HCT116 (cell line): Measurements from ENCODE around the gene CD83. TPM values are rescaled to one million over a fixed set of nuclear protein-coding genes. Genes with fewer than 3 reads are reported as not detected.

Experiments used
- ATAC-seq: fragments of 200-7000 bp; cut with Tn5 transposase; 2 replicates; pipeline ENCODE4 v1.9.1; 2020; ENCODE audit warnings: mild to moderate bottlenecking, moderate library complexity
- BruUV-seq: library from RNA; stranded (reverse); fragments of 400-500 nt; replicated peaks from 2 replicates; lab custom pipeline; 2021; lab: Mats Ljungman, UMichigan
- CTCF ChIA-PET: fragments of 300-600 bp; sonication (Branson Sonifier 250); formaldehyde crosslinking; loops from one replicate; lab custom pipeline; 2021; ENCODE audit warnings: antibody characterized with exemption; lab: Charles Lee
- POLR2A ChIA-PET: fragments of 300-600, 350-600 bp; sonication (Branson Sonifier 250); formaldehyde crosslinking; loops from one replicate; lab custom pipeline; 2021; ENCODE audit warnings: antibody characterized with exemption; lab: Charles Lee
- RAD21 ChIA-PET, 2 experiments: fragments of 300-600 bp; sonication (Branson Sonifier 250); formaldehyde crosslinking; loops; one replicate each; lab custom pipeline; 2023; ENCODE audit warnings: low total read pairs in 2 of 2; ENCODE audit not compliant: uncharacterized antibody in 2 of 2, unreplicated experiment in 2 of 2, low non-redundant PET in 1 of 2; lab: Charles Lee
- DNase-seq: peaks from one replicate; pipeline ENCODE4 v3.0.0-alpha.2; 2010; ENCODE audit warnings: low read depth, low spot score
- H2AFZ ChIP-seq: fragments of 200-600 bp; shearing (Covaris generic), sonication (generic); 2 replicates; pipeline ENCODE4 v1.6.1; 2017; ENCODE audit warnings: low read depth, mixed run types, mixed read lengths, antibody characterized with exemption, low read length; ENCODE audit not compliant: poor library complexity, severe bottlenecking
- H3K27ac ChIP-seq: 2 replicates; pipeline ENCODE4 v1.5.1; 2012; ENCODE audit warnings: low read depth, low read length
- H3K27me3 ChIP-seq: fragments of 200-600 bp; sonication (generic); 2 replicates; pipeline ENCODE4 v1.6.1; 2016; ENCODE audit warnings: mixed run types, low read length, mixed read lengths; ENCODE audit not compliant: insufficient read depth
- H3K36me3 ChIP-seq, 2 experiments: fragments of 200-500 bp in 1 of 2; fragments of 200-600 bp in 1 of 2; sonication (Bioruptor generic) in 1 of 2; sonication (generic) in 1 of 2; 2 replicates each; pipeline versions ENCODE4 v1.5.1 to v1.6.1; 2014 to 2016; ENCODE audit warnings: low read length in 2 of 2, inconsistent platforms in 1 of 2, mixed read lengths in 1 of 2, mixed run types in 1 of 2; ENCODE audit not compliant: insufficient read depth in 2 of 2, control insufficient read depth in 1 of 2
- H3K4me1 ChIP-seq, 2 experiments: fragments of 200-600 bp in 1 of 2; sonication (generic) in 1 of 2; 2 replicates each; pipeline versions ENCODE4 v1.5.1 to v1.6.1; 2012 to 2017; ENCODE audit warnings: low read length in 2 of 2, inconsistent platforms in 1 of 2, mild to moderate bottlenecking in 1 of 2, mixed read lengths in 1 of 2, mixed run types in 1 of 2, moderate library complexity in 1 of 2; ENCODE audit not compliant: insufficient read depth in 2 of 2, control insufficient read depth in 1 of 2
- H3K4me2 ChIP-seq: fragments of 200-600 bp; sonication (generic); 2 replicates; pipeline ENCODE4 v1.6.1; 2017; ENCODE audit warnings: mixed run types, low read length, mixed read lengths
- H3K4me3 ChIP-seq, 2 experiments: fragments of 200-600 bp in 1 of 2; sonication (generic) in 1 of 2; replicated peaks in 1 of 2; 2 replicates each; pipeline ENCODE4 v1.5.1; 2011 to 2016; ENCODE audit warnings: low read length in 2 of 2, control low read depth in 1 of 2, low read depth in 1 of 2, mild to moderate bottlenecking in 1 of 2, mixed read lengths in 1 of 2, mixed run types in 1 of 2
- H3K79me2 ChIP-seq: fragments of 200-600 bp; sonication (generic); 2 replicates; pipeline ENCODE4 v1.6.1; 2017; ENCODE audit warnings: mild to moderate bottlenecking, mixed run types, low read length, moderate library complexity, mixed read lengths; ENCODE audit not compliant: insufficient read depth
- H3K9ac ChIP-seq: fragments of 200-600 bp; sonication (generic); 2 replicates; pipeline ENCODE4 v1.6.1; 2016; ENCODE audit warnings: low read length, mixed read lengths
- H3K9me2 ChIP-seq: fragments of 200-600 bp; sonication (generic), shearing (Covaris generic); 2 replicates; pipeline ENCODE4 v1.6.1; 2017; ENCODE audit warnings: mixed run types, mild to moderate bottlenecking, moderate library complexity; ENCODE audit not compliant: insufficient read depth
- H3K9me3 ChIP-seq, 2 experiments: fragments of 200-500 bp in 1 of 2; fragments of 200-600 bp in 1 of 2; sonication (Bioruptor generic) in 1 of 2; sonication (generic) in 1 of 2; 2 replicates each; pipeline ENCODE4 v1.6.1; 2014 to 2017; ENCODE audit warnings: low read length in 2 of 2, mixed read lengths in 2 of 2, inconsistent platforms in 1 of 2, low read depth in 1 of 2, mild to moderate bottlenecking in 1 of 2, mixed run types in 1 of 2, moderate library complexity in 1 of 2; ENCODE audit not compliant: control insufficient read depth in 1 of 2, insufficient read depth in 1 of 2
- H4K20me1 ChIP-seq: fragments of 200-600 bp; sonication (generic), shearing (Covaris generic); 2 replicates; pipeline ENCODE4 v1.6.1; 2017; ENCODE audit warnings: mixed run types, mild to moderate bottlenecking, moderate library complexity; ENCODE audit not compliant: insufficient read depth
- CBX3 ChIP-seq: IDR thresholded peaks from 2 replicates; pipeline ENCODE4 v1.6.1; 2012; ENCODE audit warnings: low read depth
- CEBPB ChIP-seq: IDR thresholded peaks from 2 replicates; pipeline ENCODE4 v1.6.1; 2012; ENCODE audit warnings: low read depth
- ELF1 ChIP-seq: IDR thresholded peaks from 2 replicates; pipeline ENCODE4 v1.6.1; 2012; ENCODE audit warnings: low read depth, borderline replicate concordance
- EZH2phosphoT487 ChIP-seq: fragments of 200-600 bp; IDR thresholded peaks from 2 replicates; pipeline ENCODE4 v1.6.1; 2018; ENCODE audit warnings: antibody characterized with exemption, borderline replicate concordance
- FOSL1 ChIP-seq: IDR thresholded peaks from 2 replicates; pipeline ENCODE4 v1.6.1; 2012; ENCODE audit warnings: low read depth
- MAX ChIP-seq: IDR thresholded peaks from 2 replicates; pipeline ENCODE4 v1.6.1; 2012
- POLR2A ChIP-seq: IDR thresholded peaks from 2 replicates; pipeline ENCODE4 v1.7.0; 2011; ENCODE audit warnings: borderline replicate concordance; ENCODE audit not compliant: insufficient read depth, insufficient read length; ENCODE audit errors: extremely low read depth
- RAD21 ChIP-seq: IDR thresholded peaks from 2 replicates; pipeline ENCODE4 v1.6.1; 2012; ENCODE audit warnings: low read depth, mild to moderate bottlenecking
- REST ChIP-seq: IDR thresholded peaks from 2 replicates; pipeline ENCODE4 v1.6.1; 2012; ENCODE audit warnings: low read depth
- SRF ChIP-seq: IDR thresholded peaks from 2 replicates; pipeline ENCODE4 v1.6.1; 2012; ENCODE audit warnings: low read depth
- ZFX ChIP-seq: fragments of 450-650 bp; IDR thresholded peaks from 2 replicates; pipeline ENCODE4 v1.6.1; 2017
- intact Hi-C: fragments of 100-400 bp; cut with micrococcal nuclease; formaldehyde crosslinking; loops from 2 replicates; pipeline ENCODE4 v1.10.0; 2022
- total RNA-seq: library from RNA; stranded (reverse); gene quantifications from one replicate; pipeline ENCODE4 v1.2.1, GENCODE V29; 2021; ENCODE audit not compliant: unreplicated experiment

Gene CD83
- total RNA-seq, 1 experiment from 2014 or later, result 6.0 TPM

GRCh38 chr6:14088600-14089192, 28.9 kb upstream of the CD83 start:
- Histone ChIP-seq H3K27ac (no peak overlapping the region), H3K27me3 (no peaks in the 10 kb centered on the region), H2AFZ (no peak overlapping the region), H3K9me3 (no peaks in the 10 kb centered on the region), H3K9me2 (no peaks in the 10 kb centered on the region), H3K9ac (no peak overlapping the region), H3K4me1 (no peaks in the 10 kb centered on the region), H3K79me2 (no peaks in the 10 kb centered on the region), H4K20me1 (no peaks in the 10 kb centered on the region), H3K36me3 (no peaks in the 10 kb centered on the region), H3K4me3 (no peak overlapping the region), H3K4me2 (no peak overlapping the region)
- intact Hi-C loops, result no loop called here
- no peak for ATAC-seq
- POLR2A ChIA-PET, result no interaction called here
- no peak for DNase-seq
- CTCF ChIA-PET, result interaction anchor here (1.3 kb wide), 1 partner anchor 22 kb away, joined by 4 read pairs; no protein-coding TSS in a partner anchor
- RAD21 ChIA-PET, result no interaction called here
- TF ChIP-seq MAX (no peak), REST (no peak), CBX3 (no peak), EZH2phosphoT487 (no peak)
- BruUV-seq, result no TSS peak

DNA sequence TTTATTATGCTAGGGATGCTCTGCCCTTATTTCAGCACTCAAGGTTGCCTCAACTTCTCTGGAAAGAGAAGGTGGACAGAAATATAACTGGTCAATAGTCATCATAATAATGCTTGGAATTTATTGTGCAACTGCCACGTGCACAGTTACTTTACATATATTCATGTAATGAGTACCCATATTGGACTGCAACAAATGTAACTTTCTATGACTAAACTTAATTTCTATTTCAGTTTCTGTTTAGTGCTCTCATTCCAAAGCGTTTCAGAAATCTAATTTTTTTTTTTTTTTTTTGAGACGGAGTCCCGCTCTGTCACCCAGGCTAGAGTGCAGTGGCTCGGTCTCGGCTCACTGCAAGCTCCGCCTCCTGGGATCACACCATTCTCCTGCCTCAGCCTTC, 28.3 kb upstream of the CD83 start:
- intact Hi-C loops, result no loop called here
- no peak for ATAC-seq

More for the DNA sequence above, 28.3 kb upstream of the CD83 start:
- ChIA-PET CTCF (no interaction called here), POLR2A (no interaction called here), RAD21 (no interaction called here)
- H3K9ac ChIP-seq, result no peak overlapping the region
- H3K9me2 ChIP-seq, result no peaks in the 10 kb centered on the region
- TF ChIP-seq CBX3 (no peak), REST (no peak), POLR2A (no peak), FOSL1 (no peak), ELF1 (no peak), CEBPB (no peak), SRF (no peak), ZFX (no peak), RAD21 (no peak), EZH2phosphoT487 (no peak)
- H4K20me1 ChIP-seq, result no peaks in the 10 kb centered on the region
- no TSS peak for BruUV-seq
- H3K9me3 ChIP-seq, result no peaks in the 10 kb centered on the region
- DNase-seq, result no peak
- no peak overlapping the region for H3K4me2 ChIP-seq
- H3K4me3 ChIP-seq, result no peak overlapping the region
- H3K79me2 ChIP-seq, result no peaks in the 10 kb centered on the region
- no peaks in the 10 kb centered on the region for H3K36me3 ChIP-seq
- H3K27ac ChIP-seq, result no peak overlapping the region
- no peak overlapping the region for H2AFZ ChIP-seq
- H3K27me3 ChIP-seq, result no peaks in the 10 kb centered on the region
- no peaks in the 10 kb centered on the region for H3K4me1 ChIP-seq
